RCC 7860 (cell line): ENCODE measurements around the gene ARHGEF26.
A peak's percentile ranks its signal among the peaks of the same experiment; 100 is the strongest.
"Not testable (repeated sequence)": the region's sequence is repeated elsewhere in the genome, so short reads cannot be mapped to it uniquely, and the experiment has no call there.

ENCODE experiments used
- DNase-seq: peaks from one replicate; pipeline ENCODE4 v3.0.0-alpha.2; 2015; ENCODE audit warnings: low spot score
- FAIRE-seq: peaks from 2 replicates; lab custom pipeline; 2012; peaks lifted over from hg19 to GRCh38; lab: Jason Lieb, UNC

The ARHGEF26 gene, protein sequence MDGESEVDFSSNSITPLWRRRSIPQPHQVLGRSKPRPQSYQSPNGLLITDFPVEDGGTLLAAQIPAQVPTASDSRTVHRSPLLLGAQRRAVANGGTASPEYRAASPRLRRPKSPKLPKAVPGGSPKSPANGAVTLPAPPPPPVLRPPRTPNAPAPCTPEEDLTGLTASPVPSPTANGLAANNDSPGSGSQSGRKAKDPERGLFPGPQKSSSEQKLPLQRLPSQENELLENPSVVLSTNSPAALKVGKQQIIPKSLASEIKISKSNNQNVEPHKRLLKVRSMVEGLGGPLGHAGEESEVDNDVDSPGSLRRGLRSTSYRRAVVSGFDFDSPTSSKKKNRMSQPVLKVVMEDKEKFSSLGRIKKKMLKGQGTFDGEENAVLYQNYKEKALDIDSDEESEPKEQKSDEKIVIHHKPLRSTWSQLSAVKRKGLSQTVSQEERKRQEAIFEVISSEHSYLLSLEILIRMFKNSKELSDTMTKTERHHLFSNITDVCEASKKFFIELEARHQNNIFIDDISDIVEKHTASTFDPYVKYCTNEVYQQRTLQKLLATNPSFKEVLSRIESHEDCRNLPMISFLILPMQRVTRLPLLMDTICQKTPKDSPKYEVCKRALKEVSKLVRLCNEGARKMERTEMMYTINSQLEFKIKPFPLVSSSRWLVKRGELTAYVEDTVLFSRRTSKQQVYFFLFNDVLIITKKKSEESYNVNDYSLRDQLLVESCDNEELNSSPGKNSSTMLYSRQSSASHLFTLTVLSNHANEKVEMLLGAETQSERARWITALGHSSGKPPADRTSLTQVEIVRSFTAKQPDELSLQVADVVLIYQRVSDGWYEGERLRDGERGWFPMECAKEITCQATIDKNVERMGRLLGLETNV

GRCh38 chr3:154120961-154121700 lies at the start of gene ARHGEF26:
TSS of gene ARHGEF26 (plus strand) at chr3:154121390. CDS start at chr3:154121993, 603 bp downstream.
- FAIRE-seq (no peak), DNase-seq (no peak)

DNA sequence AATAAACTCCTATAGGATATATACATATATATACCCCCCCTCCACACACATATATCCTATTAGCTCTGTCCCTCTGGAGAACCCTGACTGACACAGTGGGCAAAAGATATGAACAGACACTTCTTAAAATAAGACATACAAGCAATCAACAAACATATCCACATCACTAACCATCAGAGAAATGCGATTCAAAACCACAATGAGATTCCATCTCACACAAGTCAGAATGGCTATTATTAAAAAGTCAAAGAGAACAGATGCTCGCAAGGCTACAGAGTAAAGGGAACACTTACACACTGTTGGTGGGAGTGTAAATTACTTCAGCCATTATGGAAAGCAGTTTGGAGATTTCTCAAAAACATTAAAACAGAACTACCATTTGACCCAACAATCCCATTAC lies 46.2 kb upstream of the ARHGEF26 start:
- FAIRE-seq (no peak), DNase-seq (no peak)

GRCh38 chr3:154078672-154079071 lies 42.5 kb upstream of the ARHGEF26 start:
- DNase-seq (no peak), FAIRE-seq (no peak)

- FAIRE-seq, result no peak
- DNase-seq, result no peak
Measured at GRCh38 chr3:154081305-154081704, 39.9 kb upstream of the ARHGEF26 start.

DNA sequence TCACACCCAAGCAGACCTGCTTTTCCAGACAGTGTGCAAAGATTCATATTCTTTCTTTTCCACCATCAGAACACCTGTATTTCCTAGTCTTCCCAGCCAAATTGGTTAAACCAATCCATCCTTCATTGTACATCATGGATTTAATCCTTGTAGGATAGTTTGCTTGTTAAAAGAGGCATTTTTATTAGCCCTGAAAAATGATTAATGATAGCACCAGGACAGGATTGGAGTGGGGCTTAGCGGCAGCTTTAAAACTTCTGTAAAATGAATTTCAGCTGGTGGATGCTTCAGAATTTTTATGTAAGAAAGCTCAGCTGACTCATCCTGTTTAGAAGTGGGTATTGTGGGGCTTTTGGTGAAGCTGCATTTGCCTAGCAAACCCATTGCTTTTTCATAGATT lies 36.1 kb upstream of the ARHGEF26 start:
- no peak for DNase-seq
- no peak for FAIRE-seq

DNA sequence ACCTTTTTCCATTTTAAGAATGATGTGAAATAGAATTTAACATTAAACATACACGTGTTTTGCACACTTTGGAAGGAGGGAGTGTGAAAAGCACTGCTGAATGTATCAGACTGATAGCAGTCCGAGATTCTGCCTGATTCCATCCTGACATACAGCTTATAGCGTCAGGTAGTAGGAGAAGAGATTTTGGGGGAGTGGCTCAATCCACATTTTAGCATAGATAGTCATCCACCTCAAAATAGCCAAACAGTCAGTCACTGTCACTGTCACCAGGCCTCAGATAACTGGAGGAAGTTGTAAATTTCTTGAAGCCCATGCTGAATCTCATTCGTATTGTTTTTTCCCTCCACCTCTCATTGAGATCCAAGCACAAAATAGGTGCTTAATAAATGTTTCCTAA lies 35.4 kb upstream of the ARHGEF26 start:
- DNase-seq (no peak), FAIRE-seq (no peak)

- FAIRE-seq, result no peak
Measured at GRCh38 chr3:154086286-154086685, 34.9 kb upstream of the ARHGEF26 start.

GRCh38 chr3:154087756-154088480 lies 33.3 kb upstream of the ARHGEF26 start:
- not testable (repeated sequence) for FAIRE-seq, DNase-seq

More at GRCh38 chr3:154086286-154086685, 34.9 kb upstream of the ARHGEF26 start:
- no peak for DNase-seq

- no peak for DNase-seq
- FAIRE-seq, result no peak
Measured at GRCh38 chr3:154089421-154090420, 31.5 kb upstream of the ARHGEF26 start.

DNA sequence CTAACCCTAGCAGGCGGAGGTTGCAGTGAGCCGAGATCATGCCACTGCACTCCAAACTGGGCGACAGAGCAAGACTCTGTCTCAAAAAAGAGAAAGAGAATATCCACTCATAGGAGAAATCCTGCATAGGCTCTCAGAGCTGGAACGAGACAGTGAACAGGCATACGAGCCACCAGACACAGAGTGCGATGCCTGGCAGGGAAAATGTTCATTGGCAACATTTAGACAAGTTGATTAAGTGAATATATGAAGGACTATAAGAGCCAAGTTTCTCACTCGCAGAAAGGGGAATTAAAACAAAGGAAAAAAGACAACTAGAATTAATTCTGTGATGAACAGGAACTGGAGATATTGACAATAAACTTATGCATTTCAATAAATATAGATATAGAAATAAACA lies 27.1 kb upstream of the ARHGEF26 start:
- no peak for DNase-seq
- no peak for FAIRE-seq

DNA sequence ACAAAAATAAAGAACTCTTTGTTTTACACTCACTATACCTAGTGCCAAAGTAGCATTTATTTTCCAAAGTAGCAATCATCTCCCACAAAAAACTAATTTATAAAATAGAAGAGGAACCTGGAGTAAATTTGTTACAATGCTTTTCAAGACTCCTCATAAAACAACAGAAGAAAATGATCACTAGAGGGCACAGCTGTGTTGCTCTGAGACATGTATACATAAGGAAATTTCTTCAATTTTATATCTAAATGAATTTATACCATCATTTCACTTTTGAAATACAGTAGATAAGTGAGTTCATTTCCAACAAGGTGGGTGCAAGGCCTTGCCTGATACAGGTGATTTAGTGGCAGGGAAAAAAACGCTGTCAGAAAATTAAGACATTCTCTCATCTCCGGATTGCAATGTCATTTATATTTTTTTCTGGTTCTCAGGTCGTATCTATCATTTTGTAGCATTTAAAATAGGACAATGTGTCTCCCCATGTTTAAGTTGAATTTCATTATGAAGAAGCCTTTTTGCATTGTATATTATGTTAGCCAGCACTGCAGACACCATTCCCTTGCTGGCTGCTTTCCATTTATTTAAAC lies 25.3 kb upstream of the ARHGEF26 start:
- FAIRE-seq (no peak), DNase-seq (peak; percentile 16)

DNA sequence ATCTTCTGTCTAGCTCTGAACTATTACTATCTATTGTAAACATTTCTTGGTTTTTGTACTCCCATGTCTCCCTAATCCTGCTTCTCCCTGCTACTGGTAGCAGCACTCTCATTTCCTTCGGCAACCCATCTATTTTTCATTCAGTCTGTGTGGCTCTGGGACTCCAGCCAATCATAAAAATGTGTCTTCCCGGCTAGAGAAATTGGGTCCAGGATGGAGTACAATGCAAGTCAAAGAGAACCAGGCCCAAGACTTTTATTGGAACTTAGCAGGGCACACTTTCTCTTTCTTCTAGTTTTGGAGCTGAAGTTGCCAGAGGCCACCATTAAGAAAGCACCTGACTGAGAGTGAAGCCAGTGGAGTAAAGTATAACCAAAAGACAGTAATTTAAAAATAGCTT lies 22.8 kb upstream of the ARHGEF26 start:
- DNase-seq, result no peak
- no peak for FAIRE-seq

DNA sequence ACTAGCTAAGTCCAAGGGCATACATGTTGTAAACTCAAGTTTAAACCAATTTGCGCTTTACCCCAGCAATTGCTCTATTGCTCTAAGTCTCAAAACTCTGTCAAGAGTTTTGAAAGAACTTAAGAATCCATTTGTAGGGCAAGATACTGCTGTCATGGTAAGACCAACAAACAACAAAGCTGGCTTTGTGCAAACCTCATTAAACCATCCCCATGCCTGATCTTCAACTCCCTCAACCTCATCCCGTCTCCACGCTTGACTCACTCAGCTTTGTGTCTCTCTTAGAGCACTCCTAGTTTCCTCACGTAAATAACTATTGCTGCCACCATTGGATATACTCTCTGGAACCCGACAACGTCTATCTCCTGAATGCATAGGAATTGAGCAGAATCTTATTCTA lies 20.6 kb upstream of the ARHGEF26 start:
- FAIRE-seq (no peak), DNase-seq (no peak)

GRCh38 chr3:154101250-154101649 lies 19.9 kb upstream of the ARHGEF26 start:
- FAIRE-seq, result no peak

DNA sequence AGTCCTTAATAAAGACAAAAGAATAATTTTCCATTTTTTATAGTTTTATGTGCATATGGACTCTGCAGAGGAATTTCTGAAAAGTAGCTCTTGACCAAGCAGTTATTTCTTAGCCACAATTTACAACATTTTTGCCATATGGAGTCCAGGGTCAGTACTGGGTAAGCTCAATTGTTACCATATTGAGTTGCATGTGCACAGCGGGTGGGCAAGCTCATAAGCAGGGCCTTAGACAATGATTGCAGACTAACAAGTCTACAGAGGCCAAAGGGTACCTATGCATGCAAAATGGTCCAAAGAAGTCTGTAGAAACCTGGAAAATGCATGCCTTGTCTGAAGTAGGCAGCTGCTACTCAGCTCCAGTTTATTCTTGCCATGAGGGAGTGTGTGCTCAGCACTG lies 19.0 kb upstream of the ARHGEF26 start:
- no peak for FAIRE-seq
- DNase-seq, result no peak

More at GRCh38 chr3:154101250-154101649, 19.9 kb upstream of the ARHGEF26 start:
- no peak for DNase-seq

GRCh38 chr3:154105218-154105975 lies 15.8 kb upstream of the ARHGEF26 start:
- no peak for FAIRE-seq
- no peak for DNase-seq

DNA sequence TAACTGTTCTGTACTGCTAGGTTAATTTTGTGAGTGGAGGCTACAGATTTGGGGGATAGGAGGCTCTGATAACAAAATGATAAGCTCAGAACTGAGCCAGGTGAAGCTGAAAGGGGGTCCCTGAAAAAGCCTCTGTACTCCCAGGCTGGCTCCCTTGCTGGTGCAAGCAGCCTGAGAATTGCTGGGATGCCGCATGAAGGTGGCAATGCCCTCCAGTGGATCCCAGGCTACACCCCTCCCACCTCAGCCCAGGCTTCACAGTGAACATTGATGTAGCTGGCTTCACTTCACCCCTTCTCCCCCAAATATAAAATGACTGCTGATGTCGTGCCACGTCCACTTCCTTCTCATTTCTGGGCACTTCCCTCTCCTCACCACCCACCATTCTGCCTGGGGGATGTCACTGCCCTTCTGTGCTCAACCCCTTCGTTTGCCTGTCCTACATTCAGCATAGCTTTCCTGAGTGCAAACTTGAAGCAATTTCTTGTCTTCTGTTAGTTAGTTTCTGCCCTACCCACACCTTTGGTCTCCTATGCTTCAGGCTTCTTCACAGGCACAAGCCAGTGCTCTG lies 9.7 kb upstream of the ARHGEF26 start:
- DNase-seq (no peak), FAIRE-seq (no peak)
